Naive thymus-derived CD4-positive, alpha-beta T cell (primary cell): ENCODE results near the gene ABI3BP. TPM values are rescaled to one million over a fixed set of nuclear protein-coding genes. Genes with fewer than 3 reads are reported as not detected.

Experiments
- ATAC-seq: fragments of 150-1000 bp; cut with Tn5 transposase; 2 replicates; pipeline ENCODE4 v1.10.0; 2021; ENCODE audit warnings: mild to moderate bottlenecking, moderate library complexity
- CTCF ChIA-PET: fragments of 350-600 bp; sonication (Branson Sonifier 250); formaldehyde crosslinking; loops from one replicate; lab custom pipeline; 2021; ENCODE audit warnings: antibody characterized with exemption; lab: Charles Lee
- POLR2A ChIA-PET: fragments of 350-600 bp; sonication (Branson Sonifier 250); formaldehyde crosslinking; loops from one replicate; lab custom pipeline; 2021; ENCODE audit warnings: antibody characterized with exemption, inconsistent platforms; lab: Charles Lee
- DNase-seq, 9 donors: peaks; one replicate each; pipeline versions ENCODE4 v3.0.0 to v3.0.0-alpha.2; 2020 to 2022; ENCODE audit warnings: mixed read lengths in 1 of 9
- H3K27ac ChIP-seq: one replicate; pipeline ENCODE4 v1.7.0; 2013; ENCODE audit warnings: mild to moderate bottlenecking, low read depth, low read length, moderate library complexity
- H3K27me3 ChIP-seq, 2 donors: one replicate each; pipeline ENCODE4 v1.7.0; 2013; ENCODE audit warnings: low read length in 2 of 2, mild to moderate bottlenecking in 2 of 2, moderate library complexity in 2 of 2; ENCODE audit not compliant: control insufficient read depth in 2 of 2, insufficient read depth in 2 of 2
- H3K36me3 ChIP-seq, 3 experiments: 1 replicate in 2 of 3; 2 replicates in 1 of 3; pipeline ENCODE4 v1.7.0; 2013; ENCODE audit warnings: low read length in 3 of 3, mild to moderate bottlenecking in 3 of 3, moderate library complexity in 1 of 3; ENCODE audit not compliant: insufficient read depth in 3 of 3, control insufficient read depth in 2 of 3
- H3K4me1 ChIP-seq, 2 donors: one replicate each; pipeline ENCODE4 v1.7.0; 2013; ENCODE audit warnings: low read length in 2 of 2, mild to moderate bottlenecking in 2 of 2, moderate library complexity in 1 of 2; ENCODE audit not compliant: control insufficient read depth in 2 of 2, insufficient read depth in 2 of 2
- H3K4me3 ChIP-seq: 2 replicates; pipeline ENCODE4 v1.7.0; 2013; ENCODE audit warnings: mild to moderate bottlenecking, low read length
- H3K9me3 ChIP-seq, 3 experiments: 1 replicate in 2 of 3; 2 replicates in 1 of 3; pipeline ENCODE4 v1.7.0; 2013; ENCODE audit warnings: low read length in 3 of 3; ENCODE audit not compliant: control insufficient read depth in 2 of 3
- H3K27ac Mint-ChIP-seq, 9 donors: one replicate each; pipeline ENCODE4 v1.8.0; 2020 to 2022; ENCODE audit warnings: mixed read lengths in 9 of 9, mild to moderate bottlenecking in 8 of 9, moderate library complexity in 5 of 9, inconsistent platforms in 2 of 9
- H3K27me3 Mint-ChIP-seq, 5 donors: one replicate each; pipeline ENCODE4 v1.8.0; 2021 to 2022; ENCODE audit warnings: mixed read lengths in 5 of 5, mild to moderate bottlenecking in 1 of 5
- H3K36me3 Mint-ChIP-seq, 5 donors: one replicate each; pipeline ENCODE4 v1.8.0; 2020 to 2022; ENCODE audit warnings: mixed read lengths in 5 of 5, mild to moderate bottlenecking in 3 of 5, inconsistent platforms in 1 of 5
- H3K4me1 Mint-ChIP-seq, 7 donors: one replicate each; pipeline ENCODE4 v1.8.0; 2020 to 2022; ENCODE audit warnings: mixed read lengths in 7 of 7, mild to moderate bottlenecking in 3 of 7, inconsistent platforms in 1 of 7
- H3K4me3 Mint-ChIP-seq, 10 donors: one replicate each; pipeline ENCODE4 v1.8.0; 2020 to 2022; ENCODE audit warnings: mild to moderate bottlenecking in 10 of 10, mixed read lengths in 10 of 10, moderate library complexity in 6 of 10, inconsistent platforms in 2 of 10
- H3K9me3 Mint-ChIP-seq, 11 donors: one replicate each; pipeline ENCODE4 v1.8.0; 2020 to 2022; ENCODE audit warnings: mixed read lengths in 11 of 11, mild to moderate bottlenecking in 4 of 11, inconsistent platforms in 1 of 11, moderate library complexity in 1 of 11
- intact Hi-C, 2 donors: fragments of 100-400 bp; cut with micrococcal nuclease; formaldehyde crosslinking; loops; one replicate each; pipeline ENCODE4 v1.15.1; 2023
- polyA plus RNA-seq, 2 donors: library from polyadenylated mRNA; unstranded; fragments of 300-500 nt; fragmentation: Illumina TruSeq; gene quantifications; one replicate each; pipeline ENCODE4 v1.2.3, GENCODE V29; 2021
- total RNA-seq, 6 experiments: library from RNA in 5 of 6; stranded (reverse) in 5 of 6; gene quantifications; 1 replicate in 5 of 6; 2 replicates in 1 of 6; pipeline ENCODE4 v1.2.3 and lab custom pipeline; 2021 to 2026

The ABI3BP gene
- total and polyA plus RNA-seq, 7 experiments from 2014 or later = not detected

- Histone ChIP-seq H3K36me3 (no peaks in the 10 kb centered on the region), H3K4me3 (no peak overlapping the region), H3K27me3 (no peaks in the 10 kb centered on the region), H3K4me1 (no peaks in the 10 kb centered on the region), H3K27ac (no peak overlapping the region), H3K9me3 (no peaks in the 10 kb centered on the region)
- intact Hi-C loops = no loop called here
- CTCF ChIA-PET = no interaction called here
- H3K9me3 Mint-ChIP-seq = peaks cover 0 to 13% (median 0%) of the 10 kb centered on the region in 11 donors
- DNase-seq = no peak
- no peak for ATAC-seq
- H3K27ac Mint-ChIP-seq = no peak overlapping the region
- H3K4me3 Mint-ChIP-seq = no peak overlapping the region
- POLR2A ChIA-PET = no interaction called here
- H3K36me3 Mint-ChIP-seq = peaks cover 0 to 9% (median 0%) of the 10 kb centered on the region in 5 donors
- peaks cover 0 to 6% (median 0%) of the 10 kb centered on the region in 5 donors for H3K27me3 Mint-ChIP-seq
- H3K4me1 Mint-ChIP-seq = peaks cover 0 to 11% (median 0%) of the 10 kb centered on the region in 7 donors
Observed at GRCh38 chr3:100769693-100770092, 223.5 kb downstream of the ABI3BP start.

- CTCF ChIA-PET = no interaction called here
Observed at GRCh38 chr3:100766069-100766468, 227.2 kb downstream of the ABI3BP start.

GRCh38 chr3:100765437-100765975 is 227.7 kb downstream of the ABI3BP start:
- Histone ChIP-seq H3K27me3 (no peaks in the 10 kb centered on the region), H3K4me1 (no peaks in the 10 kb centered on the region), H3K4me3 (no peak overlapping the region), H3K27ac (no peak overlapping the region), H3K9me3 (no peaks in the 10 kb centered on the region), H3K36me3 (no peaks in the 10 kb centered on the region)
- H3K36me3 Mint-ChIP-seq = peaks cover 0 to 8% (median 0%) of the 10 kb centered on the region in 5 donors
- ChIA-PET CTCF (no interaction called here), POLR2A (no interaction called here)
- H3K9me3 Mint-ChIP-seq = peaks cover 0 to 1% (median 0%) of the 10 kb centered on the region in 11 donors
- intact Hi-C loops = no loop called here
- H3K27ac Mint-ChIP-seq = no peak overlapping the region
- DNase-seq (no peak), ATAC-seq (no peak)
- no peak overlapping the region for H3K4me3 Mint-ChIP-seq
- H3K4me1 Mint-ChIP-seq = peaks cover 0 to 16% (median 0%) of the 10 kb centered on the region in 7 donors
- peaks cover 0 to 7% (median 0%) of the 10 kb centered on the region in 5 donors for H3K27me3 Mint-ChIP-seq

More at GRCh38 chr3:100766069-100766468, 227.2 kb downstream of the ABI3BP start:
- Mint-ChIP-seq H3K36me3 (peaks cover 0 to 8% (median 0%) of the 10 kb centered on the region in 5 donors), H3K9me3 (peaks cover 0 to 1% (median 0%) of the 10 kb centered on the region in 11 donors), H3K27ac (no peak overlapping the region), H3K4me1 (peaks cover 0 to 14% (median 0%) of the 10 kb centered on the region in 7 donors), H3K4me3 (no peak overlapping the region), H3K27me3 (peaks cover 0 to 9% (median 0%) of the 10 kb centered on the region in 5 donors)
- H3K27me3 ChIP-seq = no peaks in the 10 kb centered on the region
- no peak for DNase-seq
- no peak overlapping the region for H3K27ac ChIP-seq
- H3K4me1 ChIP-seq = no peaks in the 10 kb centered on the region
- POLR2A ChIA-PET = no interaction called here
- H3K36me3 ChIP-seq = no peaks in the 10 kb centered on the region
- H3K4me3 ChIP-seq = no peak overlapping the region
- intact Hi-C loops = no loop called here
- no peaks in the 10 kb centered on the region for H3K9me3 ChIP-seq
- no peak for ATAC-seq

- Histone ChIP-seq H3K27me3 (no peaks in the 10 kb centered on the region), H3K36me3 (no peaks in the 10 kb centered on the region), H3K9me3 (no peaks in the 10 kb centered on the region), H3K4me3 (no peak overlapping the region), H3K27ac (no peak overlapping the region), H3K4me1 (no peaks in the 10 kb centered on the region)
- DNase-seq (no peak), ATAC-seq (no peak)
- intact Hi-C loops = no loop called here
- ChIA-PET POLR2A (no interaction called here), CTCF (no interaction called here)
- Mint-ChIP-seq H3K4me3 (no peak overlapping the region), H3K4me1 (peaks cover 0 to 24% (median 0%) of the 10 kb centered on the region in 7 donors), H3K27ac (no peak overlapping the region), H3K9me3 (no peaks in the 10 kb centered on the region), H3K27me3 (peaks cover 0 to 3% (median 0%) of the 10 kb centered on the region in 5 donors), H3K36me3 (peaks cover 0 to 8% (median 3%) of the 10 kb centered on the region in 5 donors)
Observed at GRCh38 chr3:100761951-100762350, 231.3 kb downstream of the ABI3BP start.

GRCh38 chr3:100761211-100761942 is 231.8 kb downstream of the ABI3BP start:
- Mint-ChIP-seq H3K36me3 (peaks cover 0 to 8% (median 3%) of the 10 kb centered on the region in 5 donors), H3K27me3 (peaks cover 0 to 3% (median 0%) of the 10 kb centered on the region in 5 donors), H3K4me1 (peaks cover 0 to 24% (median 0%) of the 10 kb centered on the region in 7 donors), H3K4me3 (no peak overlapping the region), H3K9me3 (no peaks in the 10 kb centered on the region), H3K27ac (no peak overlapping the region)
- POLR2A ChIA-PET = interaction anchor here (0.6 kb wide), 1 partner anchor 23 kb away, joined by 3 read pairs; no protein-coding TSS in a partner anchor
- H3K4me1 ChIP-seq = no peaks in the 10 kb centered on the region
- no peaks in the 10 kb centered on the region for H3K9me3 ChIP-seq
- H3K27ac ChIP-seq = no peak overlapping the region
- DNase-seq = no peak
- CTCF ChIA-PET = no interaction called here
- peak; percentile 65 for ATAC-seq
- H3K27me3 ChIP-seq = no peaks in the 10 kb centered on the region
- no peaks in the 10 kb centered on the region for H3K36me3 ChIP-seq
- intact Hi-C loops = no loop called here
- H3K4me3 ChIP-seq = no peak overlapping the region

GRCh38 chr3:100760377-100760776 is 232.8 kb downstream of the ABI3BP start:
- H3K4me1 Mint-ChIP-seq = peaks cover 0 to 15% (median 0%) of the 10 kb centered on the region in 7 donors
- H3K9me3 Mint-ChIP-seq = no peaks in the 10 kb centered on the region
- ChIA-PET POLR2A (interaction anchor here (0.6 kb wide), 1 partner anchor 825 kb away, joined by 11 read pairs; no protein-coding TSS in a partner anchor), CTCF (no interaction called here)
- no peak for DNase-seq
- H3K9me3 ChIP-seq = no peaks in the 10 kb centered on the region
- H3K4me3 Mint-ChIP-seq = no peak overlapping the region
- H3K27ac Mint-ChIP-seq = peak overlapping the region in 2 of 9 donors; percentile 8 to 11
- H3K27ac ChIP-seq = no peak overlapping the region
- H3K27me3 Mint-ChIP-seq = peaks cover 0 to 3% (median 0%) of the 10 kb centered on the region in 5 donors
- peaks cover 0 to 4% (median 3%) of the 10 kb centered on the region in 5 donors for H3K36me3 Mint-ChIP-seq
- intact Hi-C loops = no loop called here
- H3K4me1 ChIP-seq = no peaks in the 10 kb centered on the region
- H3K36me3 ChIP-seq = no peaks in the 10 kb centered on the region
- no peak for ATAC-seq
- no peaks in the 10 kb centered on the region for H3K27me3 ChIP-seq
- H3K4me3 ChIP-seq = no peak overlapping the region
